ENCODE results near the gene ELMO1.

Gene ELMO1

DNA sequence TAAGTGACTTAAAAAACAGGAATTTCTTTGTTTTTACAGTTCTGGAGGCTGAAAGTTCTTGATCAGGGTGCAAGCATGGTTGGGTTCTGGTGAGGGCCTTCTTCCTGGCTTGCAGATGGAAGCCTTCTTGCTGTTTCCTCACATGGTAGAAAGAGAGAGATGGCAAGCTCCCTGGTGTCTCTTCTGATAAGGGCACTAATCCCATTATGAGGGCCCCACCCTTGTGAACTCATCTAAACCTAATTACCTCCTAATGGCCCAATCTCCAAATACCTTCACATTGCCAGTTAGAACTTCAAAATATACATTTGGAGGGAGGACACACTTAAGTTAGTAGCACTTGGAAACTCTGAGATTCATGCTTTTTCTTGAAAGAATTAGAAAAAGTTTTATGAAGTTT, 410.0 kb downstream of the ELMO1 start:
- no peak overlapping the region for H3K4me3 ChIP-seq (ENCODE audit: low read length)
- no peak for DNase-seq (ENCODE audit: low read depth, low spot score)

- no peak overlapping the region for H3K4me3 ChIP-seq (ENCODE audit: low read length)
- DNase-seq (ENCODE audit: low read depth, low spot score): no peak
Observed at GRCh38 chr7:37037286-37037685, 411.4 kb downstream of the ELMO1 start.

DNA sequence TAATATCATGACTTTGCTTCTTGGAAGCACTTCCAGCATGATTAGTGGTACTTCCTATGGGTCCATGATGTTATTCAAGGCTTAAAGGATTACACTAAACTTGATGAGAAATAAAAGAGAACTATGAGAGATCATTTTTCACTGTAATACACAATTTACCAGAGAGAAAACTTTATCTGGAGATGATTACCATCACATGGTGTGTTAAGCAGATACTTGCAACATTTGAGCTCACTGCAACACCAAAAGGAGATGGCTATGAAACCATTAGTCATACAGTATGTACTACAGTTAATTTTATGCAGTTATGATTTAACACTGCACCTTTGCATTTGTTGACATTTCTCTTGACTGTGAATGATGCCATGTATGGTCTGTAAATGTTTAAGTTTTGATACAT, 413.0 kb downstream of the ELMO1 start:
- H3K4me3 ChIP-seq (ENCODE audit: low read length): no peak overlapping the region
- DNase-seq (ENCODE audit: low read depth, low spot score): no peak

- no peak overlapping the region for H3K4me3 ChIP-seq (ENCODE audit: low read length)
- no peak for DNase-seq (ENCODE audit: low read depth, low spot score)
Observed at GRCh38 chr7:37033141-37033540, 415.5 kb downstream of the ELMO1 start.

DNA sequence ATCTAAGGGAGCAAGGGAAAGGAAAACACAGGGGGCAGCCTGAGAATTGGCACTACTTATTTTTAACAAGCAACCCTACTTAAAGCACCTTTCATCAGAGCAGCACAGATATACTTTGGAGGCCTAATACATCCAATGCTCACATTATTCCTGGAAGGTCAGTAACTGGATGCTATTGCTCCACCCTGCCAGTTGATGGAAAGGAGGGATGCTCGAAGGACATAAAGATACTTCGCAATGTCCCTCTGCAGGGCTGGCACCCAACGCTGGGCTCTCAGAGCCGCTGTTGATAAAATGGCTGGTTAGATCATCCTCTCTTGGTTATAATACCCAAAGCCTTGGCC, 416.4 kb downstream of the ELMO1 start:
- no peak overlapping the region for H3K4me3 ChIP-seq (ENCODE audit: low read length)
- no peak for DNase-seq (ENCODE audit: low read depth, low spot score)

DNA sequence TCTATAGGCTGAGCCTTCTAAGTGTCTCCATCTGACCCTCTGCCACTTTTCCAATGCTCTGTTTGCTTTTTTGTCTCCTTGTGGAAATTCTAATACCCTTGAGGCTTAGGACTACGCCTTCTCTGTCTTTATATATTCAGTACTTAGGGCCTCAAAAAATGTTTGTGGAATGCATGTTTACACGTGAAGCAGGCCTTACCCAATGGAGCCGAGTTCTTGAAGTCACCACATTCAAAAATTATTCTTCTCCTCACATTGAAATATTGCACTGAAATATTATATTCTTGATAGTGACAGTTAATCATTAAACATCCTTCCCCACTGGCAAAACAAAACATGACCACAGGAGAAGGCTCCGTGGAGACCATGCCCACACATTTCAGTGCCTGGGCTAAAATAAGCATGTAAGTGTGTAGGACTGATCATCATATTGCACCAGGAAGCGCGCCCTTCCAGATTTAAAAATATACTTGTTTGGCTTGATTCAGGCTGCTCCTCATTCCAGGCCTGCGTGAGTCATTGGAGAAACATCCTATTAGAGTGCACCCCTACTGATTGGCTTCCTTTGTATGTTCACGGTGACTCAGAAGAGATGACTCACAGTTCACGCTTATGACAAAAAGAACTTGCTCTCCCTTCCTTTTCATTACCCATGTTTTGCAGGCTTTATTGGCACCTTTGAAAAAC, 416.9 kb downstream of the ELMO1 start:
- no peak overlapping the region for H3K4me3 ChIP-seq (ENCODE audit: low read length)
- DNase-seq (ENCODE audit: low read depth, low spot score): no peak

GRCh38 chr7:37028909-37029440, 419.7 kb downstream of the ELMO1 start:
- H3K4me3 ChIP-seq (ENCODE audit: low read length): no peak overlapping the region

DNA sequence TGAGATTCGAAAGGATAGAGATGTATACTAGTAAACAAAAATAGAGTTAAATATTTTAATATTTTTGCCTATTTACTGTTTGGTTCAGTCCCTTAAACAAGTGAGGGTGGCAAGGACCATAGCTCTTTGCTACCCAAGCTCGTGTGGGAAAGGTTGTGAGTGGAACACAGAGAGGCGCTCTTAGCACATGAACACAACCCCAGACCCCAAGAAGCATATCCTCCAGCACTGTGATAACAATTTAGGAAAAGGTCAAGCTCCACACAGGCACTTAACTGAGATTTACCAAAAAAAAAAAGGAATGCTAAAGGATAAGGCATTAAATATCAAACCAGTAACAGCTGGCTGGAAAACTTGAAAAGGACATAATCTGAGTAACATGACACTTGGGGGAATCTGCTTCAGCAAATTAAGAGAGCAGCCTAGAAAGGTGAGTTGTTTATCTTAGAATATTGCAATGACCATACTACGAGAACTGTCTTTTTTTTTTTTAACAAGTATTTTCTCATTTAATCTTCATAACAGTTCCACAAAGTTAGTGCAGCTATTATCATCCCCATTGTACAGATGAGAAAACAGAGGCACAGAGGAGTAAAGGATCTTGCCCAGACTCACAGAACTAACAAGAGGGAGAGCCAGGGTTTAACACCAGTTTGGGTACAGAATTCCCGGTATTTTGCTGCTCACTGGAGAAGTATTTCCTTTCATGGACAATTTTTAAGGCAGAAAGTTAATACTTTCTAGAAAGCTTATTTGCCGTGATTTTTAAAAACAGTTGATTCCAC, 420.9 kb downstream of the ELMO1 start:
- no peak for DNase-seq (ENCODE audit: low read depth, low spot score)
- no peak overlapping the region for H3K4me3 ChIP-seq (ENCODE audit: low read length)

More at GRCh38 chr7:37028909-37029440, 419.7 kb downstream of the ELMO1 start:
- DNase-seq (ENCODE audit: low read depth, low spot score): peak; percentile 71

DNA sequence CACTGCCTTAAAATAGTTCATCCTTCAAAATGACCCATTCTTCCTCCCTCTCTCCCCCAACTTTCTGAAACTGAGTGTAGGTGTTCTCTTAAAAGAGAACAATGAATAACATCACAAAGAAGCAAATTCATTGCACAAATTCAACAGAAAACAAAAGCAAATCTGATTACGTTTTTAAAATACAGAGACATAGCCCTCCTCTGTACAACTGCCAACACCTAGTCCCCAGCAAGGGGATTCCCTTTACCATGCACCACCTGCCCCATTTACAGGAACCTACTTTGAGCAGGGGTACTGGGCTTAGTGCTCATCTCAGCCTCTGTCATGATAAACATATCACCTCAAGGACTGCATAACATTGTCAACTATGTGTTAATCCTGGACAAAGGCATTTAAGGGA, 421.6 kb downstream of the ELMO1 start:
- DNase-seq (ENCODE audit: low read depth, low spot score): no peak
- no peak overlapping the region for H3K4me3 ChIP-seq (ENCODE audit: low read length)

GRCh38 chr7:37018954-37019353, 429.7 kb downstream of the ELMO1 start:
- no peak for DNase-seq (ENCODE audit: low read depth, low spot score)
- H3K4me3 ChIP-seq (ENCODE audit: low read length): no peak overlapping the region

GRCh38 chr7:37016064-37016878, 432.4 kb downstream of the ELMO1 start:
- DNase-seq (ENCODE audit: low read depth, low spot score): no peak
- H3K4me3 ChIP-seq (ENCODE audit: low read length): no peak overlapping the region

GRCh38 chr7:37015353-37016034, 433.2 kb downstream of the ELMO1 start:
- H3K4me3 ChIP-seq (ENCODE audit: low read length): no peak overlapping the region
- DNase-seq (ENCODE audit: low read depth, low spot score): no peak

GRCh38 chr7:37013771-37014170, 434.9 kb downstream of the ELMO1 start:
- H3K4me3 ChIP-seq (ENCODE audit: low read length): no peak overlapping the region
- DNase-seq (ENCODE audit: low read depth, low spot score): no peak

GRCh38 chr7:37011151-37011890, 437.3 kb downstream of the ELMO1 start:
- no peak for DNase-seq (ENCODE audit: low read depth, low spot score)
- H3K4me3 ChIP-seq (ENCODE audit: low read length): no peak overlapping the region

DNA sequence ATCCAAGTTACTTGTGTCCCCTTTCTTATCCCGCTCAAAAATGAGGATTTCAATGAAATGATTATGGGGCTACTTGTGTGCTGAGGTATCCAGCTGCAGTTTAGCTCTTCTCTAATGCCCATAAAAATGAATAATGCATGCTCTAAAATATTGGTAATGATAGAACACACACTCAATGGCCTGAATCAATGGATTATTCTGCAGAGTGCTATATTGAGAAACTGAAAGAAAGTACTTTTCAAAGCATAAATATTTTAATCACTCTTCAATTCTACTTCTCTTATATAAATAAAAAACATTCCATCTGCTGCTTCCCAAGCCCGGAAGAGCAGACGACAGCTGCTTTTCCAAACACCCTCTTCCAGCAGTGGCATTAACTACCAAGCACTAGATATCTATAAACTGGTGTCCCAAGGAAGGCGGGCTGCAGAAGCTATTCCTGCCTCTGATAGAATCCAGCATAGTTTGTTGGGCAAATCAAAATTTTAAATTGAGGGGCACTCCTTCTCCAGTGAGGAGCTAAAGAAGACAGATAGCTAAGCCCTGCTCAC, 439.5 kb downstream of the ELMO1 start:
- no peak for DNase-seq (ENCODE audit: low read depth, low spot score)
- no peak overlapping the region for H3K4me3 ChIP-seq (ENCODE audit: low read length)

DNA sequence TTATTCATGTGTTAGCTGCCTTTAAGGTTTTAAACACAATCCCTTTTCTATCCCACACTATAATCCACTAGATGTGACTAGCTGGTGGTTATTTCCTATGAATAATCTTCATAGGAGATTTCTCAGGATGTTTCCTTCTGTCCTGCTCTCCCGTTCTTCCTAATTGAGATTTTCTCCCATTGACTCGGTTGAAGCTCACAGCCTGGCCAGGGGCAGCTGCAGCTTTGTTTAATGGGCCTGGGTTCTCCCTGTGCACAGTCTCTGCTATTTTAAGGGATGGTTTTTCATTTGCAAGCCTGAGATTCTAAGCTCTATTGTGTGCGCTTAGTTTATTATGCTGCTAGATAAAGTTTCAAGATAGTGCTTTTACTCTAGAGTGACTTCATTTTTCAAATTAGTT, 441.0 kb downstream of the ELMO1 start:
- DNase-seq (ENCODE audit: low read depth, low spot score): no peak
- no peak overlapping the region for H3K4me3 ChIP-seq (ENCODE audit: low read length)

DNA sequence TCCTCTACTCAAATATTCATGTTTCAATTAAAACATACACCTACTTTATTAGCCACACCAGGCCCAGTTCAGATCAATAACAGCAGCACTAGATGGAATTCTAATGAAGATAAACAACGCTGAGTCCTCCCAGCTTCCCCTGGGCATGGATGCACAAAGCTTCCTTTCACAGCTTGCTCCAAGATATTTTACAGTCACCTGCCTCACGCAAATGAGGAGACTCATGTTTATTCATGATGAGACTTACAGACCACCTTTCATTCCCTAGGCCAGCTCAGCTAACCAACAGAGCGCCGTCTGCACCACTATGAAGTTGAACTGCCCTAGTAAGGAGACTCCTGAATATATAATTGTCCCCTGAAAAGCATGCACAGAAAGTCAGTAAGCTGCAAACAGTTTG, 441.4 kb downstream of the ELMO1 start:
- no peak for DNase-seq (ENCODE audit: low read depth, low spot score)
- H3K4me3 ChIP-seq (ENCODE audit: low read length): no peak overlapping the region

GRCh38 chr7:37006764-37007163, 441.9 kb downstream of the ELMO1 start:
- H3K4me3 ChIP-seq (ENCODE audit: low read length): no peak overlapping the region
- no peak for DNase-seq (ENCODE audit: low read depth, low spot score)

Data from Jurkat, Clone E6-1 (cell line).